GM12872 (cell line): Measurements from ENCODE around the gene KLC4.

ENCODE experiments used
- TF ChIP-seq, protein P1 (sequence below): IDR thresholded peaks from 3 replicates; pipeline ENCODE4 v1.5.1; 2011; ENCODE audit warnings: low read depth, mild to moderate bottlenecking, low read length, moderate library complexity; ENCODE audit not compliant: insufficient read depth

Gene KLC4

DNA sequence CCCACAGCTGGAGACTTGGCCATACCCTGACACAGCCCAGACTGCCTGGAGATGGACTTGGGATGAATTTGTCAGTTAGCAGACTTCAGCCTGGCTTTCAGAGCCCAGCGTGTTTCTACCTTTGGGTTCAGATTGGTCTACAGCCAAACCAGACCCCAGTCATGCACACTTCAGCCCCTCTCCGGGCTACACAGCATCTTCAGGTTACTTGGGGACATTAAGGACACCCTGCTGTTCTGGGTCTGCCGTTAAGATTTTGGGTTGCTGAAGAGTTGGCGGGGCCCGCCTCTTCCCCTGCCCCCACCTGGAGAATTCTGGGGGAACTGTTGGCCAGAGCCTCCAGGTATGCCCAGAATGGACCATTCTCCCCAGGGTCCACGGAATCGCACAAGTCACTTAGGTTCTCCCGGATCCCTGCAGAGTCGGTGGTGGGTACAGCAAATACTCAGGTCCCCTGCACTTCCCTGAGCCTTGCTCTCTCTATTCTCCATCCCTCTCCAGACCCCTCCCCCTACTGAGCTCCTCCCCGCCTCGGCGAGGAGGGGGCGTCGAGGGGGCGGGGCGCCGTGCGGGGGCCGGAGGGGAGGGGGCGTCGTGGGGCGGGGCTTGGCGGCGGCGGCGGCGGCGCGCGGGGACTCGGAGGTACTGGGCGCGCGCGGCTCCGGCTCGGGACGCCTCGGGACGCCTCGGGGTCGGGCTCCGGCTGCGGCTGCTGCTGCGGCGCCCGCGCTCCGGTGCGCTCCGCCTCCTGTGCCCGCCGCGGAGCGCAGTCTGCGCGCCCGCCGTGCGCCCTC is 16.4 kb downstream of the KLC4 start, which contains the start of gene PTK7:
Gene PTK7 (plus strand): TSS at position 645 of the 794 bp plus-strand sequence. CDS start 175 bp downstream, outside the sequence.
- TF ChIP-seq, protein P1, sequence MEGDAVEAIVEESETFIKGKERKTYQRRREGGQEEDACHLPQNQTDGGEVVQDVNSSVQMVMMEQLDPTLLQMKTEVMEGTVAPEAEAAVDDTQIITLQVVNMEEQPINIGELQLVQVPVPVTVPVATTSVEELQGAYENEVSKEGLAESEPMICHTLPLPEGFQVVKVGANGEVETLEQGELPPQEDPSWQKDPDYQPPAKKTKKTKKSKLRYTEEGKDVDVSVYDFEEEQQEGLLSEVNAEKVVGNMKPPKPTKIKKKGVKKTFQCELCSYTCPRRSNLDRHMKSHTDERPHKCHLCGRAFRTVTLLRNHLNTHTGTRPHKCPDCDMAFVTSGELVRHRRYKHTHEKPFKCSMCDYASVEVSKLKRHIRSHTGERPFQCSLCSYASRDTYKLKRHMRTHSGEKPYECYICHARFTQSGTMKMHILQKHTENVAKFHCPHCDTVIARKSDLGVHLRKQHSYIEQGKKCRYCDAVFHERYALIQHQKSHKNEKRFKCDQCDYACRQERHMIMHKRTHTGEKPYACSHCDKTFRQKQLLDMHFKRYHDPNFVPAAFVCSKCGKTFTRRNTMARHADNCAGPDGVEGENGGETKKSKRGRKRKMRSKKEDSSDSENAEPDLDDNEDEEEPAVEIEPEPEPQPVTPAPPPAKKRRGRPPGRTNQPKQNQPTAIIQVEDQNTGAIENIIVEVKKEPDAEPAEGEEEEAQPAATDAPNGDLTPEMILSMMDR = no peak

DNA sequence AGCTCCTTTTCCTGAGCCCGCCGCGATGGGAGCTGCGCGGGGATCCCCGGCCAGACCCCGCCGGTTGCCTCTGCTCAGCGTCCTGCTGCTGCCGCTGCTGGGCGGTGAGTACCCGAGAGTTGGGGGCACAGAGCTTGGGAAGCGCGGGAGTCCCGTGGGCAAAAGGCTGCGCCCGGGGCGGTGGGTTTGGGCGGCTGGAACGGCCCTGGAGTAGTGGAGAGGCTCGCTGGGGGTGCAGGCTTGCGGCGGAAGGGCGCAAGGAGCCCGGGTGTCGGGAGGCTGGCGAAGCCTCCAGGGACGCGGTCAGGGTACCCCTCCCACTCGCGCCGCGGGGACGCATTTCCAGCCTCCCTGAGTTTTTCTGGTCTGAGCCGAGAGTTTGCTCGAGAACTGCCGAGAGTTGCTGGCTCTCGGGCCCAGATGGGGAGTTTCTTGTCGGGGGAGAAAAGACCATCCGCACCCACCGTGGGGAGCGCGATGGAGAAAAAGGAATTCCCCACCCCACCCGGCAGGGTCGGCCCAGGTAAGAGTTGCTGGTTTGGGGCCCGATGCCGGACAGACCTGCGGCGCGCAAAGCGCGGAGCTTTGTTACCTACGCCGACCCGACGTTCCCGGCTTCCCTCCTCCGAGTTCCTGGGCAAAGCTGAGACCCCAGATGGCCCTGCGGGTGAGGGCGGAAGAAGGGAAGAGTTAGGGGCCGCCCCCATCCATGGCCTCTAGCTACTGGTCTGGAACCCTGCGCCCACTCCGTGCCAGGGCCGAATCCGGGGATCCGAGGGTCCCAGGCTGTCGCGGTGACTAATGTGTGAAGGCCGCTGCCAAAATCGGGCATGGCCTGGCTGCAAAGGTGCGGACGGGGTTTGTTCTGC is 17.3 kb downstream of the KLC4 start:
- TF ChIP-seq, protein P1 = no peak

DNA sequence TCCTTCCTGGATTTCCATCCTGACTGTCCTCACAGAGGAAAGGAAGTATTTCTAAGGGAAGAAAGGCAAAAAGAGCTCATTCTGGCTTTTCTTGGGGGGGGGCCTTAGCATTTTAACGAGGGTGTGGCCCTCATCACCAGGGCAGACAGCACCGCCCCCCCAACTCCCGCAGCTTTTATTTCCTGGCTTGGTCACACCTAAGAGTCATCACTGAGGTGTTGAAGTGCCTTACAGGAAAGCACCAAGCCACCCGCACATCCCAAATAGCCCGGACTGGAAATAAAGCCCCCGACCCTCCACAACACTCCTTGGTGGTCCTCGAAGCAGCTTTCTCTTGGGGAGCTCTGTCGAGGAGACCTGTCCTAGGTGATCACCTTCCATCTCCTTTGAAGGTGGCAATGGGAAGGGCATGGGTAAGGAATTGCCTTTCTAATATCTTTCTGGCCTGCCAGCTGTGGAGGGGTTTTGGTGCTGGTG is 17.9 kb downstream of the KLC4 start:
- TF ChIP-seq, protein P1 = no peak

DNA sequence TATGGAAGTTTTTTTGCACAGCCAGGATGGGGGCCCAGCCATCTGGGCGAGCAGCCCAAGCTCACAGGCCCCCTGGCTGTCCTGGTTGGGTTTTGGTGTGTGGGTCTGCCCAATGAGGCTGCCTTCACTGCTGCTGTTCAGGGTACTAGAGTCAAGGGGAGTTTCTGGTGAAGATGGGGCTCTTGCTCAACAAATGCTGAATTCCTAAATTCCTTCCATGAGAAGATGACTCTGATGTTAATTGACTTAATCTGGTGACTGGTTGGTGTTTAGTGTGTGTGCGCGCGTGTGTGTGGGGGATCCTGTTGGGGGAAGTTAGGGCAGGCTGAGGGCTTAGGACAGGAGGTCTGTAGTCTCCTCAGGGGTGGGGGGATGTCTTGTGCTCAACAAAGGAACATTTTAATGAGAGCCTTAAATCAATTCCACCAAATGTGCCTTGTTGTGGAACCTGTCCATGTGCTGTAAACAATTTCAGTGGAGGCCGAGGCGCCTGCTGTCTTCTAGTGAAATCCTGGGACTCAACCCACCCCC is 18.6 kb downstream of the KLC4 start:
- TF ChIP-seq, protein P1 = no peak

DNA sequence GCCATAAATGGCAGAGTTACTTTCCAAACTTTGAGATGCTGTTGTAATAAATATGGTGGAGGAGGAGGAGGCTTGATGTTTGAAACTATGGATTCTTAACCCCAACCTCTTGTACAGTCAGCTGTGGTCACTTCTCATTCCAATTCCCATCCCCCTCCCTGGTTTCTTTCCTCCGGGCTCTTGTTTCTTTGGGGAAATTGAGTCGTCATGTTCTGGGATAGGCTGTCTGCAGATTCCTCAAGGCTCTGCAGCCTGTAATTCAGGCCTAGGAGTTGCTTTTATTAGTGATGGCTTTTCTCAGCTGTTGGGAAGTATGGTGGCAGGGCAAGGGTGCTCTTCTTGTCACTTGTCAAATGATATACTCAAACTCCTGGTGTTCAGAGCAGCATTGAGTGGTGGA is 19.3 kb downstream of the KLC4 start:
- TF ChIP-seq, protein P1 = no peak

DNA sequence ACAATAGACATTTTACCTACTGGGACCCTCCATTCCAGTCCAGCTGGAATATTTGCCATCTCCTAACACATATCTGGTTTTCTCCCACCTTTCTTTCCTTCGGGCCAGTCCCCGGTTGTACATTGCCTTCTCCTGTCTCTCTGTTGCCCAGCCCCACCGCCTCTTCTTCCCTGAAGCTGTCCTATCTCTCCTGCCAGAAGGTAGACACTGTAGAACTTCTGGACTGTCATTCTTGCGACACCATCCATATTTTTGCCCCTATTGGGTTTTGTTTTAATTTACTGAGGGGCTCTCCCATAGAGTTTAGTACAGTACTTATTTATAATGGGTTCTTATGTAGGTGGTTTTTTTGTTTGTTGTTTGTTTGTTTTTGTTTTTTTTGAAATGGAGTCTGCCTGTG is 21.6 kb downstream of the KLC4 start:
- TF ChIP-seq, protein P1 = no peak

DNA sequence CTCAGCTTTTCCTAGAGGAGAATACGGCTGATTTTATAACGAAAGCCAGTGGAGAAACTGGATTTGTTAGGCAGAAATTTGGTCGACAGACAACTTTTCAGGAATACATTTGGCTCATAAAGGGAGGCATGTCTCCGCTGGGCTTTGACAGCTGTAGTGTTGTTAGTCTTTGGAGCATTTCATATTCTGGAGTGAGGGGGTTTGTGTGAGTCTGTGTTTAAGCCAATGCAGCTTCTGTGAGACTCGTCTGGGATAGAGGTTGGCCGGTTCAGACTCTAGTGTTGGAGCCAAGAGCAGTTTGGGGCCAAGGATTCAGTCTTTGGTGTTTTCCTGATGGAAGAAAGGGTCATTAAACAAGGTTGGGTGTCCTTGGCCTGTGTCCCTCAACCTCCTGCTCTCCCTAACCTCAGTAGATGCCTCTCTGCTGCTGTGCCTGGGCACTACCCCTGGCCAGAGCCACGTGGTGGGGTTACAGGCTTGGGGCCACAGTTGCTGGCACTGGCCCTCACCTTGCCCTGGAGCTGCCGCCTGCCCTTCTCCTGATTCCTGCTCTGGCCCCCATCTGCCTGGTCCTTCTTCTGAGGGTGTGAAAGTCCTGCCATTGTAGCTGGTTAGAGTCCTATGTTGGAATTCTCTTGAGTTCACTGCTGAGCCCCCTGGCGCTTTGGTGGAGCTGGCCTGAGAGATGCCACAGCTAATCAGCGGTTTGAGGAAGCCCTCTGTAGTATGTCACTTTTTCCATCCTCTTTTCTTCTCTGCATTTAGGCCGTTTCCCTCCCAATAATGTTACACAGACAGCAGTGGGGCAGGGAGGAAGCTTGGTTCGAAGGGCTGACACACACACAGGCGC is 23.6 kb downstream of the KLC4 start:
- TF ChIP-seq, protein P1 = no peak
